Tibial artery (tissue), 4 donors: ENCODE measurements around the gene SCAMP2.

Experiments
- DNase-seq, 2 donors: peaks; one replicate each; pipeline ENCODE4 v3.0.0-alpha.2; 2019
- H3K27ac ChIP-seq, 2 donors: fragments of 200-600 bp; sonication (generic) in 1 of 2; 1 replicate in 1 of 2; 2 replicates in 1 of 2; pipeline ENCODE4 v1.5.1; 2018 to 2019; ENCODE audit warnings: mild to moderate bottlenecking in 1 of 2
- H3K27me3 ChIP-seq, 2 donors: fragments of 200-600 bp; sonication (generic) in 1 of 2; one replicate each; pipeline versions ENCODE4 v1.5.1 to v1.6.0; 2016 to 2019
- H3K36me3 ChIP-seq, 3 donors: fragments of 200-600 bp; sonication (generic) in 2 of 3; one replicate each; pipeline ENCODE4 v1.5.1; 2016 to 2019; ENCODE audit warnings: mild to moderate bottlenecking in 2 of 3
- H3K4me1 ChIP-seq, 4 donors: fragments of 200-600 bp; sonication (generic) in 2 of 4; 1 replicate in 3 of 4; 2 replicates in 1 of 4; pipeline ENCODE4 v1.5.1; 2016 to 2019
- H3K4me3 ChIP-seq, 2 donors: fragments of 200-600 bp; sonication (generic) in 1 of 2; 1 replicate in 1 of 2; 2 replicates in 1 of 2; pipeline ENCODE4 v1.5.1; 2018 to 2019; ENCODE audit warnings: mild to moderate bottlenecking in 2 of 2
- H3K9me3 ChIP-seq, 3 donors: fragments of 200-600 bp; sonication (generic) in 1 of 3; one replicate each; pipeline ENCODE4 v1.5.1; 2016 to 2019
- CTCF ChIP-seq, 2 experiments: fragments of 200-600 bp in 1 of 2; fragments of 450-650 bp in 1 of 2; IDR thresholded peaks; one replicate each; pipeline ENCODE4 v1.5.1; 2017 to 2019; ENCODE audit warnings: antibody characterized with exemption in 2 of 2, mild to moderate bottlenecking in 1 of 2, moderate library complexity in 1 of 2
- intact Hi-C: fragments of 100-400 bp; cut with DNase I; formaldehyde crosslinking; loops from one replicate; pipeline ENCODE4 v1.15.0; 2023; ENCODE audit warnings: low total_unique reads

The SCAMP2 gene

GRCh38 chr15:74870436-74871215, 2.5 kb downstream of the SCAMP2 start:
- H3K9me3 ChIP-seq: no peaks in the 10 kb centered on the region
- H3K27ac ChIP-seq: peak overlapping the region; percentile 34 to 37
- TF ChIP-seq CTCF (IDR thresholded peaks at IDR 0.05): no peak
- intact Hi-C loops: no loop called here
- peaks cover 0 to 9% (median 0%) of the 10 kb centered on the region in 3 donors for H3K36me3 ChIP-seq
- no peaks in the 10 kb centered on the region for H3K27me3 ChIP-seq
- no peak for DNase-seq
- H3K4me1 ChIP-seq: peaks cover 7 to 65% (median 43%) of the 10 kb centered on the region in 4 donors
- no peak overlapping the region for H3K4me3 ChIP-seq

GRCh38 chr15:74869726-74870407, 3.3 kb downstream of the SCAMP2 start:
- Histone ChIP-seq H3K4me3 (peak overlapping the region in 1 of 2 donors; percentile 2), H3K36me3 (peaks cover 0 to 9% (median 0%) of the 10 kb centered on the region in 3 donors), H3K27ac (peak overlapping the region; percentile 34 to 37), H3K9me3 (no peaks in the 10 kb centered on the region), H3K27me3 (no peaks in the 10 kb centered on the region), H3K4me1 (peaks cover 7 to 65% (median 43%) of the 10 kb centered on the region in 4 donors)
- no peak for TF ChIP-seq CTCF (IDR thresholded peaks at IDR 0.05)
- peak; percentile 75 for DNase-seq
- intact Hi-C loops: no loop called here

- H3K36me3 ChIP-seq: peaks cover 0 to 10% (median 0%) of the 10 kb centered on the region in 3 donors
- no peaks in the 10 kb centered on the region for H3K9me3 ChIP-seq
- no peak for TF ChIP-seq CTCF (IDR thresholded peaks at IDR 0.05)
- intact Hi-C loops: no loop called here
- no peak for DNase-seq
- peak overlapping the region in 1 of 2 donors; percentile 37 for H3K27ac ChIP-seq
- H3K4me3 ChIP-seq: peak overlapping the region in 1 of 2 donors; percentile 2
- no peaks in the 10 kb centered on the region for H3K27me3 ChIP-seq
- peaks cover 7 to 65% (median 43%) of the 10 kb centered on the region in 4 donors for H3K4me1 ChIP-seq
Observed at GRCh38 chr15:74869372-74869725, 3.8 kb downstream of the SCAMP2 start.

GRCh38 chr15:74868059-74868458, 5.1 kb downstream of the SCAMP2 start:
- Histone ChIP-seq H3K27ac (no peak overlapping the region), H3K27me3 (no peaks in the 10 kb centered on the region), H3K4me1 (peaks cover 7 to 70% (median 41%) of the 10 kb centered on the region in 4 donors), H3K4me3 (no peak overlapping the region), H3K9me3 (no peaks in the 10 kb centered on the region), H3K36me3 (peaks cover 0 to 15% (median 0%) of the 10 kb centered on the region in 3 donors)
- intact Hi-C loops: no loop called here
- peak in 1 of 2 donors; percentile 65 for DNase-seq
- no peak for TF ChIP-seq CTCF (IDR thresholded peaks at IDR 0.05)

- no peak overlapping the region for H3K27ac ChIP-seq
- H3K4me1 ChIP-seq: peaks cover 7 to 69% (median 41%) of the 10 kb centered on the region in 4 donors
- H3K27me3 ChIP-seq: no peaks in the 10 kb centered on the region
- no peak for TF ChIP-seq CTCF (IDR thresholded peaks at IDR 0.05)
- peaks cover 0 to 15% (median 0%) of the 10 kb centered on the region in 3 donors for H3K36me3 ChIP-seq
- intact Hi-C loops: no loop called here
- no peak overlapping the region for H3K4me3 ChIP-seq
- no peak for DNase-seq
- no peaks in the 10 kb centered on the region for H3K9me3 ChIP-seq
Observed at GRCh38 chr15:74867466-74868038, 5.6 kb downstream of the SCAMP2 start.
